A673 (cell line): ENCODE data around the gene VPS52. TPM values are rescaled to one million over a fixed set of nuclear protein-coding genes. Genes with fewer than 3 reads are reported as not detected.

Experiments
- BruUV-seq: library from RNA; stranded (reverse); fragments of 400-500 nt; replicated peaks from 2 replicates; lab custom pipeline; 2021; lab: Mats Ljungman, UMichigan
- CTCF ChIA-PET: fragments of 300-600 bp; sonication (Branson Sonifier 250); formaldehyde crosslinking; loops from one replicate; lab custom pipeline; 2022; ENCODE audit warnings: antibody characterized with exemption; lab: Charles Lee
- POLR2A ChIA-PET: fragments of 300-600 bp; sonication (Branson Sonifier 250); formaldehyde crosslinking; loops from one replicate; lab custom pipeline; 2022; ENCODE audit warnings: antibody characterized with exemption; ENCODE audit not compliant: low non-redundant PET; lab: Charles Lee
- DNase-seq: peaks from one replicate; pipeline ENCODE4 v3.0.0-alpha.2; 2015; ENCODE audit warnings: low spot score
- H3K27ac ChIP-seq: fragments of 200-600 bp; sonication (generic); 2 replicates; pipeline ENCODE4 v1.5.1; 2016; ENCODE audit warnings: mixed run types, low read depth, mild to moderate bottlenecking, mixed read lengths, antibody characterized with exemption, low read length; ENCODE audit not compliant: poor library complexity, severe bottlenecking
- H3K27me3 ChIP-seq: fragments of 200-600 bp; sonication (generic); replicated peaks from 2 replicates; pipeline ENCODE4 v1.6.1; 2017; ENCODE audit warnings: mixed run types, low read depth, mild to moderate bottlenecking, mixed read lengths, antibody characterized with exemption, low read length; ENCODE audit not compliant: insufficient read depth, poor library complexity
- H3K36me3 ChIP-seq: fragments of 200-600 bp; sonication (generic); 2 replicates; pipeline ENCODE4 v1.6.1; 2016; ENCODE audit warnings: mixed run types, mild to moderate bottlenecking, mixed read lengths, antibody characterized with exemption, low read length; ENCODE audit not compliant: insufficient read depth, poor library complexity, severe bottlenecking
- H3K4me1 ChIP-seq: fragments of 200-600 bp; sonication (generic); 2 replicates; pipeline ENCODE4 v1.6.1; 2017; ENCODE audit warnings: mixed run types, mild to moderate bottlenecking, mixed read lengths, antibody characterized with exemption, low read length; ENCODE audit not compliant: insufficient read depth, poor library complexity, severe bottlenecking
- H3K4me3 ChIP-seq: fragments of 200-600 bp; sonication (generic); 2 replicates; pipeline ENCODE4 v1.5.1; 2016; ENCODE audit warnings: low read depth, mixed run types, mild to moderate bottlenecking, mixed read lengths, low read length; ENCODE audit not compliant: poor library complexity, severe bottlenecking
- H3K9me3 ChIP-seq: fragments of 200-600 bp; sonication (generic); 2 replicates; pipeline ENCODE4 v1.6.1; 2016; ENCODE audit warnings: mixed run types, low read depth, mild to moderate bottlenecking, mixed read lengths, antibody characterized with exemption, low read length; ENCODE audit not compliant: poor library complexity, severe bottlenecking
- EZH2 ChIP-seq: fragments of 200-600 bp; sonication (generic); IDR thresholded peaks from 2 replicates; pipeline ENCODE4 v1.6.1; 2017; ENCODE audit warnings: borderline replicate concordance, low read depth, mild to moderate bottlenecking, mixed read lengths, antibody characterized with exemption, low read length; ENCODE audit not compliant: poor library complexity, severe bottlenecking
- intact Hi-C: fragments of 100-400 bp; cut with micrococcal nuclease; formaldehyde crosslinking; loops from one replicate; pipeline ENCODE4 v1.10.0; 2022; ENCODE audit not compliant: unreplicated experiment
- total RNA-seq: library from RNA; stranded (reverse); gene quantifications from 2 replicates; pipeline ENCODE4 v1.2.3, GENCODE V29; 2021
- TF ChIP-seq, protein P1 (sequence below): fragments of 300-800, 200-600 bp; sonication (generic); conservative IDR thresholded peaks from 2 replicates; pipeline ENCODE4 v1.5.1; 2017; ENCODE audit warnings: low read depth, mild to moderate bottlenecking, antibody characterized with exemption, low read length, moderate library complexity, mixed read lengths

Gene VPS52
- total RNA-seq, 1 experiment from 2014 or later: 58.2 TPM

GRCh38 chr6:33289784-33290315 lies 18.2 kb upstream of the VPS52 start:
- no peak for DNase-seq
- no peaks in the 10 kb centered on the region for H3K9me3 ChIP-seq
- peaks cover 16% of the 10 kb centered on the region for H3K4me1 ChIP-seq
- BruUV-seq: TSS peak; percentile 92
- peak overlapping the region; percentile 67 for H3K27ac ChIP-seq
- intact Hi-C loops: no loop called here
- peaks cover 27% of the 10 kb centered on the region for H3K36me3 ChIP-seq
- TF ChIP-seq, protein P1, sequence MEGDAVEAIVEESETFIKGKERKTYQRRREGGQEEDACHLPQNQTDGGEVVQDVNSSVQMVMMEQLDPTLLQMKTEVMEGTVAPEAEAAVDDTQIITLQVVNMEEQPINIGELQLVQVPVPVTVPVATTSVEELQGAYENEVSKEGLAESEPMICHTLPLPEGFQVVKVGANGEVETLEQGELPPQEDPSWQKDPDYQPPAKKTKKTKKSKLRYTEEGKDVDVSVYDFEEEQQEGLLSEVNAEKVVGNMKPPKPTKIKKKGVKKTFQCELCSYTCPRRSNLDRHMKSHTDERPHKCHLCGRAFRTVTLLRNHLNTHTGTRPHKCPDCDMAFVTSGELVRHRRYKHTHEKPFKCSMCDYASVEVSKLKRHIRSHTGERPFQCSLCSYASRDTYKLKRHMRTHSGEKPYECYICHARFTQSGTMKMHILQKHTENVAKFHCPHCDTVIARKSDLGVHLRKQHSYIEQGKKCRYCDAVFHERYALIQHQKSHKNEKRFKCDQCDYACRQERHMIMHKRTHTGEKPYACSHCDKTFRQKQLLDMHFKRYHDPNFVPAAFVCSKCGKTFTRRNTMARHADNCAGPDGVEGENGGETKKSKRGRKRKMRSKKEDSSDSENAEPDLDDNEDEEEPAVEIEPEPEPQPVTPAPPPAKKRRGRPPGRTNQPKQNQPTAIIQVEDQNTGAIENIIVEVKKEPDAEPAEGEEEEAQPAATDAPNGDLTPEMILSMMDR: no peak
- TF ChIP-seq EZH2: no peak
- ChIA-PET CTCF (interaction anchor here (1.0 to 1.2 kb wide), 2 partner anchors 10 to 12 kb away, joined by 5 read pairs; partner anchors contain the start of genes B3GALT4 and RGL2), POLR2A (no interaction called here)
- H3K4me3 ChIP-seq: peak overlapping the region; percentile 74
- H3K27me3 ChIP-seq: no peaks in the 10 kb centered on the region

GRCh38 chr6:33288921-33289783 lies 17.5 kb upstream of the VPS52 start, which contains the start of the genes PFDN6 and WDR46:
PFDN6 (plus strand) TSS chr6:33289601; CDS start chr6:33289857, 256 bp downstream.
WDR46 (minus strand) TSS chr6:33289239; CDS start chr6:33289170, 69 bp downstream.
- intact Hi-C loops: no loop called here
- Histone ChIP-seq H3K36me3 (peaks cover 34% of the 10 kb centered on the region), H3K27me3 (no peaks in the 10 kb centered on the region), H3K4me3 (peak within 1 kb of the TSS; percentile 74), H3K9me3 (no peaks in the 10 kb centered on the region), H3K4me1 (peaks cover 16% of the 10 kb centered on the region), H3K27ac (peak within 1 kb of the TSS; percentile 67)
- CTCF ChIA-PET: interaction anchor here (0.5 to 1.2 kb wide), 3 partner anchors 10 to 451 kb away, joined by 4 to 5 read pairs (median 5); partner anchors contain the start of genes B3GALT4, RGL2 and TAP2
- DNase-seq: peak; percentile 94
- no TSS peak for BruUV-seq
- POLR2A ChIA-PET: interaction anchor here (1.1 kb wide), 1 partner anchor 18 kb away, joined by 3 read pairs; the partner anchor contains the start of genes RPS18 and VPS52
- no peak for TF ChIP-seq EZH2
- TF ChIP-seq, protein P1: no peak

GRCh38 chr6:33288141-33288920 lies 16.7 kb upstream of the VPS52 start:
- Histone ChIP-seq H3K27me3 (no peaks in the 10 kb centered on the region), H3K36me3 (peaks cover 40% of the 10 kb centered on the region), H3K27ac (peak overlapping the region; percentile 67), H3K4me1 (peaks cover 16% of the 10 kb centered on the region), H3K9me3 (no peaks in the 10 kb centered on the region), H3K4me3 (peak overlapping the region; percentile 74)
- TSS peak; percentile 83 for BruUV-seq
- no peak for TF ChIP-seq EZH2
- TF ChIP-seq, protein P1: no peak
- no peak for DNase-seq
- ChIA-PET CTCF (interaction anchor here (1.2 kb wide), 1 partner anchor 11 kb away, joined by 5 read pairs; the partner anchor contains the start of gene RGL2), POLR2A (interaction anchor here (1.1 kb wide), 1 partner anchor 17 kb away, joined by 3 read pairs; the partner anchor contains the start of genes RPS18 and VPS52)
- intact Hi-C loops: no loop called here
